Parathyroid adenoma (tissue), 2 donors: ENCODE results near the gene VPS13D.

Experiments
- H2AFZ ChIP-seq: fragments of 300-600 bp; sonication (generic); one replicate; pipeline ENCODE4 v1.7.0; 2017; ENCODE audit warnings: antibody characterized with exemption, mild to moderate bottlenecking
- H3K27ac ChIP-seq: fragments of 300-600 bp; sonication (generic); one replicate; pipeline ENCODE4 v1.7.0; 2017
- H3K27me3 ChIP-seq: fragments of 300-600 bp; sonication (generic); one replicate; pipeline ENCODE4 v1.7.0; 2017; ENCODE audit warnings: low read length; ENCODE audit not compliant: control insufficient read depth, insufficient read depth
- H3K36me3 ChIP-seq: fragments of 300-600 bp; sonication (generic); one replicate; pipeline ENCODE4 v1.7.0; 2017; ENCODE audit warnings: low read length; ENCODE audit not compliant: control insufficient read depth, insufficient read depth
- H3K4me1 ChIP-seq: fragments of 300-600 bp; sonication (generic); one replicate; pipeline ENCODE4 v1.7.0; 2017; ENCODE audit warnings: control low read depth
- H3K4me2 ChIP-seq: fragments of 300-600 bp; sonication (generic); one replicate; pipeline ENCODE4 v1.7.0; 2017; ENCODE audit warnings: low read length
- H3K4me3 ChIP-seq: fragments of 300-600 bp; sonication (generic); one replicate; pipeline ENCODE4 v1.7.0; 2017; ENCODE audit warnings: low read depth, low read length
- H3K79me2 ChIP-seq: fragments of 300-600 bp; sonication (generic); one replicate; pipeline ENCODE4 v1.7.0; 2017; ENCODE audit warnings: control low read depth
- H3K9ac ChIP-seq: fragments of 300-600 bp; sonication (generic); one replicate; pipeline ENCODE4 v1.7.0; 2017; ENCODE audit warnings: mild to moderate bottlenecking
- H3K9me3 ChIP-seq: fragments of 300-600 bp; sonication (generic); one replicate; pipeline ENCODE4 v1.7.0; 2017; ENCODE audit warnings: low read length; ENCODE audit not compliant: control insufficient read depth
- CTCF ChIP-seq: fragments of 300-600 bp; sonication (generic); IDR thresholded peaks from one replicate; pipeline ENCODE4 v1.7.0; 2017; ENCODE audit warnings: antibody characterized with exemption, mild to moderate bottlenecking
- donor health status: primary hyperparathyroidism.

VPS13D gene

GRCh38 chr1:12370333-12370975 lies 140.6 kb downstream of the VPS13D start:
- H3K36me3 ChIP-seq = no peaks in the 10 kb centered on the region
- H3K9ac ChIP-seq = no peak overlapping the region
- H3K27me3 ChIP-seq = no peaks in the 10 kb centered on the region
- no peak overlapping the region for H2AFZ ChIP-seq
- no peaks in the 10 kb centered on the region for H3K9me3 ChIP-seq
- H3K27ac ChIP-seq = no peak overlapping the region
- TF ChIP-seq CTCF = no peak
- no peaks in the 10 kb centered on the region for H3K4me1 ChIP-seq
- no peaks in the 10 kb centered on the region for H3K79me2 ChIP-seq
- no peak overlapping the region for H3K4me3 ChIP-seq
- no peak overlapping the region for H3K4me2 ChIP-seq

- TF ChIP-seq CTCF = no peak
- Histone ChIP-seq H3K9me3 (no peaks in the 10 kb centered on the region), H3K4me1 (no peaks in the 10 kb centered on the region), H3K4me2 (no peak overlapping the region), H3K27me3 (no peaks in the 10 kb centered on the region), H3K36me3 (no peaks in the 10 kb centered on the region), H3K79me2 (no peaks in the 10 kb centered on the region), H3K27ac (no peak overlapping the region), H3K9ac (no peak overlapping the region), H3K4me3 (no peak overlapping the region), H2AFZ (no peak overlapping the region)
Observed at GRCh38 chr1:12371053-12371452, 141.2 kb downstream of the VPS13D start.

GRCh38 chr1:12372180-12372579 lies 142.3 kb downstream of the VPS13D start:
- Histone ChIP-seq H2AFZ (no peak overlapping the region), H3K4me2 (no peak overlapping the region), H3K9ac (no peak overlapping the region), H3K9me3 (no peaks in the 10 kb centered on the region), H3K4me1 (no peaks in the 10 kb centered on the region), H3K27ac (no peak overlapping the region), H3K36me3 (no peaks in the 10 kb centered on the region), H3K4me3 (no peak overlapping the region), H3K79me2 (no peaks in the 10 kb centered on the region), H3K27me3 (no peaks in the 10 kb centered on the region)
- no peak for TF ChIP-seq CTCF

DNA sequence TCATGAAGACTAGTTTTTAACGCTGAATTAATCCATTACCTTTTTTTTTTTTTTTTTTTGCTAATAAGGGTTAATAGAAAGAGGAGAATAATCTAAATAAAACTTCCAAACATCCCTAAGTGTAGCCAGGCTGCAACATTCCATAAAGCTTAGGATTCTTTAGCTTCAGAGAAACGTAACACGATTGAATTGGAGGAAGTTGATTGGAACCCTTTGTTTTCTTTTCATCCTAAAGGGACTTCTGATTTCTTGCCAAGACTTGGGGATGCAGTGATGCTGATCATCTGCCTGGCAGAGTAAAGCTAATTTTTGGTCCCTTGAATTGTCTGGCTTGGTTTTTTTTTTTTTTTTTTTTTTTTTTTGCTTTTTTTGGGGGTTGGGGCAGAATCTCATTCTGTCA lies 142.9 kb downstream of the VPS13D start:
- TF ChIP-seq CTCF = no peak
- Histone ChIP-seq H3K36me3 (no peaks in the 10 kb centered on the region), H3K4me1 (no peaks in the 10 kb centered on the region), H3K27ac (no peak overlapping the region), H3K27me3 (no peaks in the 10 kb centered on the region), H3K9me3 (no peaks in the 10 kb centered on the region), H3K9ac (no peak overlapping the region), H3K79me2 (no peaks in the 10 kb centered on the region), H3K4me2 (no peak overlapping the region), H3K4me3 (no peak overlapping the region), H2AFZ (no peak overlapping the region)

DNA sequence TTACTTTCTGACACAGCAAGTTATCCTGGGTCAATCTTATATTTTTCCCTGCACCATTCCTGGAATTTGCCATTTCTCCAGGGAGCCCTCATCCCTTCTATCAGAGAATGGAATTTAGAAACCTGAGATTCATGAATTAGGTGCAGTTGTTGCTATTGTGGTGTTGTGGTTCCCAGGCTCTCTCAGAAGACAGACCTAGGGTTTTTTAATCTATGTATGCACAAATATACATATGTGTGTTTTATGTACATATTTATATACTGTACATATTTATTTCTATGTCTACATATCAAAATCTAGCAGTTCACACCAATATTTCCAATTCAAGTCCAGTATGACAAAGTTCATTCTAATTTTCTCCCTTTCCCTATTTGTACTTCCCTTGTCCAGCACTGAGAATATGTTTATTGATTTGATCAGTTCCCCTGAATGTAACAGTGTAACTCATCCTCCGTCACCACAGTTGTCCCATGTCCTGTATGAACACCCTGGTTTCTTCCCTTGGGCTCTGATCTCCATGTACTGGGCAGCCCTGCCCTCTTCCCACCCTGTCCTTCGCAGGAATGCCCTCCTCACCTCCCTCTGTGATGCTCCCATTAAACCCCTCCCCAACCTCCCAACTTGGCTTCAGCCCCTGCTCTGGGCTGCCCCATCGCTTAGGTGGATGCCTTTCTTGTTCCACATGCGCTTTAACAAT lies 145.5 kb downstream of the VPS13D start:
- no peaks in the 10 kb centered on the region for H3K9me3 ChIP-seq
- no peak overlapping the region for H2AFZ ChIP-seq
- H3K4me2 ChIP-seq = no peak overlapping the region
- no peaks in the 10 kb centered on the region for H3K27me3 ChIP-seq
- no peak for TF ChIP-seq CTCF
- H3K4me3 ChIP-seq = no peak overlapping the region
- H3K9ac ChIP-seq = no peak overlapping the region
- no peak overlapping the region for H3K27ac ChIP-seq
- H3K36me3 ChIP-seq = no peaks in the 10 kb centered on the region
- no peaks in the 10 kb centered on the region for H3K79me2 ChIP-seq
- H3K4me1 ChIP-seq = no peaks in the 10 kb centered on the region
